ENCODE measurements around the gene ULK2.
"Not testable (repeated sequence)": the region's sequence is repeated elsewhere in the genome, so short reads cannot be mapped to it uniquely, and the experiment has no call there.

ULK2 gene

DNA sequence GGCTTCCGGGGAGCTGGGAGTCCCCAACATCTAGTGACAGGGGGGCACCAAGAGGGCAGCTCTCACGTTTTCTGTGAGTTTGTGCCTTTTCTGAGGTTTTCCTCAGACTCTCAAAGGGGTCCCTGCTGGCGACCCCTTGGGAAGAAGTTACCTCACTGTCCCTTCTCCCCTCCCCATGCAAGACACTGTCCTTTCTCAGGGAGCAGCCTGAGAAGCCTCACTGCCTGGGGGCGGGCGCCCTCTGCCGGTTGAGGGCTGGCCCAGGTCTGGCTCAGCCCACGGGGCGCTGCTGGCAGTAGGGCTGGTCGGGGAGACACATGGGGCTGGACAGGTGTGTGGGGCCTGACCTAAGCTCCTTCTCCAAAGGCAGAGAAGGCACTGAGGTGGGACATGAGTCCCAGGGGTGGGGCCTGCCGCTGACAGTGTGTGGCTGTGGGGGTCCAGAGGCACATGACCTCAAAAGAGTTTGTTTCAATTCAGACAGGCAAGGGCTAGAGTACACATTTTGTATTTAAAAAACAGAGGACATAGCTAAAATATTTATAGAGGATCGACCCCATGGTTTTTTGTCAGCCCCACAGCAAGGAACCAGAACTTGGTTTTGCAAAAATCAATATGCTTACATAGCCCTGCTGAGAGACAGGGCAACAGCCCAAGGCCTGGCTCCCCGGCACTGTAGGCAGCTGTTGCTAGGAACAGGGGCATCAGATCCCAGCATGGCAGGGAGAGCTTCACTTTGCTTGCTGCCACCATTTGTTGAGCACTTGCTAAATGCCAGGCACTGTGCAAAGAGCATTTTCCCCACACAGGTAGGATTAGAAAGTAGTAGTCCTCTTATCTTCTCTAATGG is 101.1 kb downstream of the ULK2 start:
- DNase-seq (ENCODE audit: low spot score): peak; percentile 74

DNA sequence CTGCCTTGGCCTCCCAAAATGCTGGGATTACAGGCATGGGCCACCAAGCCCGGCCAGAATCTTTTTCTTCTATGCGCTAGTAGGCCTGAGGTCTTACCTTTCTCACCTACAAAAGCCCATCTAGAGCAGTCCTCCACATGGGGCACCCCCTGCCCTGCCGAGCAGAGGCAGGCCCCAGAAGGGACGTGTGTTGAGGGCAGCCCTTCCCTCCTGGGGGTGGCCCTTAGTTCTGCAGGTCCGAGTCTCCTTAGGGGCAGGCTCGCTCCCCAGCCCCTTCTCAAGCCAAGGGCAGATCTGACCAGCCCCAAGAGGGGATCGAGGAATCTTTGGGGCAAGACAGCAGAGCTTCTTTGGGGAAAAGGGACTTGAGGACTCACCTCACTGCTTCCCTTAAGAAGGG is 101.7 kb downstream of the ULK2 start:
- no peak for DNase-seq (ENCODE audit: low spot score)

DNA sequence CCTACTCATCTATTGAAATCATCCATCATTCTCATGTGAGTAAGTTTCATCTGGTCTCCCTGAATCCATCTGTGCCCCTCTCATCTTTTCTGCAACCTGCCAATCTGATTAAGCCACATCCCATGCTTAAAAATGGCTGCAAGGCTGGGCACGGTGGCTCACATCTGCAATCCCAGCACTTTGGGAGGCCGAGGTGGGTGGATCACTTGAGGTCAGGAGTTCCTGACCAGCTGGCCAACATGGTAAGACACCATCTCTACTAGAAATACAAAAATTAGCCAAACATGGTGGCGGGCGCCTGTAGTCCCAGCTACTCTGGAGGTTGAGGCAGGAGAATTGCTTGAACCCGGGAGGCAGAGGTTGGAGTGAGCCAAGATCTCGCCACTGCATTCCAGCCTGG is 103.7 kb downstream of the ULK2 start:
- not testable (repeated sequence) for DNase-seq (ENCODE audit: low spot score)

DNA sequence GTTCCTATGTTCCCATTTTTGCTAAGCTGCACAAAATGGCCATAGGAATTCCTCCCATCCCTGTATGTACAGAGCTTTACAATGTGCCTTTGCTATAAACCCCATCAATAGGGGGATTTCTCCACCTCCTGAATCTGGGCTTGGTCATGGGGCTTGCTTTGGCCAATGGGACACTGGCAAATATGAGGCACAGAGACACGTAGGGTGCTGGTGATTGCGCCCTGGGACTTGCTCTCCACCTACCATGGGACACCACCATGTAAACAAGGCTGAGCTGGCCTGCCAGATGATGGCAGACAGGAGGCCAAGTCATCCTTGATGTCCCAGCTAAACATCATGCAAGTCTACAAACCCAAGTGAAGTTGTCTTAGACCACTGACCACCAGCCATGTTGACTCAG is 104.3 kb downstream of the ULK2 start:
- no peak for DNase-seq (ENCODE audit: low spot score)

DNA sequence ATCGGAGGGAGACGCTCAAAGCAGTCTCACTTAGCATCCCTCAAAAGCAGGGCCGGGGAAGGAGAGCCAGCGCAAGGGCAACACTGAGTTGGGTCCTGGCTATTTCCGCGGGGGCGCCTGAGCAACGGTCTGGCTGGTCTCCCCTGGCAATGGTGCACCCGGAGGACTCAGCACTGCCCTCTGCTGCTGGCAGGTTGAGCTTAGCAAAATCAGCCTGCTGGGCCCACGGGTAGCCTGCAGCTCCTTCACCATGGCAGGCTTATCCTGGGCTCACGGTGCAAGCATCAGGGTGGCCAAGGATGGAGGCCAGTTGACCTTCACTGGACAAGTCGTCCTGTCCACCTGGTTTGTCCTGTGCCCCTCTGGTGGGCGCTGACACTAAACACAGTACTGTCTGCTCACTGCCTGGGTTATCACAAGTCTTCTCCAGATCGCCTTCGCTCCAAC is 105.2 kb downstream of the ULK2 start:
- DNase-seq (ENCODE audit: low spot score): peak; percentile 56

DNA sequence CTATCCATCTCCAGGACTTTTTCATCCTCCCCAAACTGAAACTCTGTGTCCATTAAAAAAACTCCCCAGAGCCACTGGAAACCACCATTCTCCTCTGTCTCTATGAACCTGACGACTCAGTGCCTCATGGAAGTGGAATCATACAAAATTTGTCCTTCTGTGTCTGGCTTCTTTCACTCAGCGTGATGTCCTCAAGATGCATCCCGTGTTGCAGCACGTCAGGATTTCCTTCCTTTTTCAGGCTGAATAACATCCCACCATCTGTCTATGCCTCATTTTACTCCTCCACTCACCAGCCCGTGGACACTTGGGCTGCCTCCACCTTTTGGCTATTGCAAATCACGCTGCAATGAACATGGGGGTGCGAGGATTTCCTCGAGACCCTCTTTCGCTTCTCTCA is 107.0 kb downstream of the ULK2 start:
- no peak for DNase-seq (ENCODE audit: low spot score)

DNA sequence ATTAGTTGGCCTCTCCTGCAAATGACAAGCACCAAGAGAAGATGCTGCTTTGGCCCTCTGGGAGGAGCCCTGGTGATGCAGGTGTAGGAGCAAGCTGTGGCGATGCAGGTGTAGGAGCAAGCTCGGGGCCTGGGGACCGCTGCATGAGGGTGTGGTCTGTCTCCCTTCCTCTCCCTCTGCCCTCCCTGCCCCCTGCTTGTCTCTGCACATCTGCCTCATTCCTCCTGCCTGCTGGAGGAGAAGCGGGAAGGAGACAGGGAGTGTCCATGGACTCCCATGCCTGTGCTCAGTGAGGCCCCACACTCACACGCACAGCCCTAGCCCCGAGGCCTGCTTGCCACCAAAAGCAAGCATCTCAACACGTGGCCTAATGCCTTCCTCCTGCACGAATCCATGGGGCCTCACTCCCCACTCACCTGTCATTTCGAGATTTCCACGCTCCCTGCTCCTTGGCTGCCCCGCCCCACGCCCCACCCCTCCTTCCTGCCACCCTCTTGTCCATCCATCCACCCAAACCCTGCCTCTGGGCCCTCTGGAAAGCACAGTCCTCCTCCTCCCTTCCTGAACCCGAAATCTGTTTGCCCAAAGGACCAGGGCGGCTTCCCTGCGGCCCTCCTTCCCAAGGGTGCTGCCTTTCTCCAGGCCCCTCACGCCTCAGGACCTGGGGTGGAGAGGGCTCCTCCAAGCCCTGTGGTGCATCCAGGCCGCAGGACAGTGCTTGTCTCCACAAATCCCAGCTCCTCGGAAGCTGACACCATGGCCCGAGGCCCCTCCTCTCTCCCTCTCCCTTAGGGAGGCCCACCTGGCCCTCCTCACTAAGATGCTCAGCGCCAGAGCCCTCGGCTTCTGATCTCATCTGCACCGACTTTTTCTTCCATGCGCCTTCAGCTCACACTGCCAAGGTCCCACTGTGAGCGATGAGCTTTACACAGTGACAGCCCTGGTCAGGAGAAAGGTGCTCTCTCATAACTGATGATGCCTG is 107.9 kb downstream of the ULK2 start:
- DNase-seq (ENCODE audit: low spot score): no peak

DNA sequence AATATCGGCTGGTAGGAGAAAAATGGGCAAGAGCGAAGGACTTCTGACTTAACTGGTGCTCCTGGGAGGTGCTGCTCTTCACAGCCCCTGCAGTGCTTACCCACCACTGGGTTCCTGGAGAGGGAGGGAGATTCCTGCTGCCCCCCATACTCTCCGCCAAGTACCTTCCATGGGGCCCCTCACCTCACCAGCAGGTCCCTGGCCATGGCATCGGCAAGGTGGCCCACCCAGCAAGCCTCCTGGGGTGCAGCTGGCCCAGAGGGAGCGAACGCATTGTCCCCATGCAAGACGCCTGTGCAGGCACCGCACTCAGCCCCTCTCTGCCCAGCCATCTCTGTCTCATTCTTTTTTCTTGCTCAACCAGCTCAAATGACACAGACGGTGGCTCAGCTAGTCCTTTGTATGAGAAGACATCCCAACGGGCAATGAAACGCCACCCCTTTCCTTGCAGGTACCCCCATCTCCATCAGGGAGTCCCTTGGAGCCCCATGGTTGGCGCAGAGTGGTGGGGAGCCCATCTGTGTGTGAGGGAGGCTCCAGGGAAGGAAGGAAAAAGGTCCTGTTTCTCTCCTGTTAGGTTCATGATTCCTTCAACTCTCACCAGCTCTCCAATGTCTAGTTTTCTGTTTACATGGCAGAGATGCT is 110.1 kb downstream of the ULK2 start:
- no peak for DNase-seq (ENCODE audit: low spot score)

DNA sequence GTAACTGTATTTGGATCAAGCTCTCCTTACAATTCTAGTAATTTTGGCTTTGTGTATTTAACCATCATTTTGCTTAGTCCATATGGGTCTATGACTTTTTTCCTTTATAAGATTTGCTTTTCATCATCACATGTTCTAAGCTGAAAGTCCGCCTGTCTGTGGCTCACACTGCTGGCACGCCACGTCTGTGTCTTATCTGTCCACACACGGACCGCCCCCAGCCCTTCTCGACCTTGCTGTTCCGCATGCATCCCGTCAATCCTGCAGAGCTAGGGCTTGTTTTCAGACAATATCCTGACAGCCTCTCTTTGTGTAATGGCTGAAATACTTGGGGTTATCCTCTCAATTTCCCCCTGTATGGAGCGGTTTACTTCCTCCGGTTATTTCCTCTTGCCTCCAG is 111.2 kb downstream of the ULK2 start:
- no peak for DNase-seq (ENCODE audit: low spot score)

DNA sequence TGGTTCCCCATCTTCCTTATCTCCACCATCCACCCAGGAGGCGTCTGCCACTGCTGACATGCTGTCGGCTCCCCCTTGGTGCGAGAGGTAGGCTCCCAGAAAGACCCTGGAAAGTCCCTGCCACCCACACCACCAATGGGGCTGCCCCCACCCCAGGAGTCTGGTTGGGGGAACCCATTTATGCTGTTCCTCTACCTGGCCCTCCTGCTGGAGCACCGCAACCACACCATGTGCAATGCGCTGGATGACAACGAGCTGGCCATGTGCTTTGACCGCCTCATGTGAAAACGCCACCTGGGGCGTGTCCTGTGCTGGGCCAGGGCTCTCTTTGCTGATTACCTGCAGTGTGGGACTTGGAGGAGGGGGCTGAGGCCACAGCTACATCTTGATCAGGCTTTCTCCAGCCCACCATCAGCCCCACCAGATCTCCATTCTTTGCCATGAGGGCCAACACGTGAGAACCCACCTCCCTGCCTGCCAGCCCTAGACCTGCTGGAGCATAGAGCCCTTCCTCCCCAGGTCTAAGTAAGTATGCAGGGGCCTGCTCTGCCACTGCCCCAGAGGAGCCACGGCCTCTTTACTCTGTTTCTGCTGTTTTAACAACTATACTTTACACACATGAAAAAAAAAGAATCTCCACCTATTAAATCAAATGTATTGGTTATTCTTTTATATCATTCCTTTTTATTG is 111.8 kb downstream of the ULK2 start:
- no peak for DNase-seq (ENCODE audit: low spot score)

DNA sequence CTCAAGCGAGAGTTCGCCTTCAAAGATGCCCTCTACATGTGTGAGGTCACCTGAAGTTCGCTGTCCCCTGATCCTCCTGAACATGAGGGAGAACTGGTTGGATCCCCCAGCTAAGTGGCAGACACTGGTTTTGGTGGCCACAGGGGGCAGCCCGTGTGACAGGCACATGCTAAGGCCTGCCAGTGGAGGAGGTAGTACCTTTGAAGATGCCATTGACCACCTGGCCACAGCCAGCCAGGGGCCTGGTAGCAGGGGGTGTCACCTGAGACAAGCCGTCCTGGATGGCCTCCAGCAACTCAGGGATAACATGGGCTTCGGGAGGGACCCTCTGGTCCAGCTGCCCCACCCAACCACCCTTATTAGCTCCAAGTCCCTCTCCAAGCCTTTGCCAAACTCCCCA is 112.3 kb downstream of the ULK2 start:
- no peak for DNase-seq (ENCODE audit: low spot score)

DNA sequence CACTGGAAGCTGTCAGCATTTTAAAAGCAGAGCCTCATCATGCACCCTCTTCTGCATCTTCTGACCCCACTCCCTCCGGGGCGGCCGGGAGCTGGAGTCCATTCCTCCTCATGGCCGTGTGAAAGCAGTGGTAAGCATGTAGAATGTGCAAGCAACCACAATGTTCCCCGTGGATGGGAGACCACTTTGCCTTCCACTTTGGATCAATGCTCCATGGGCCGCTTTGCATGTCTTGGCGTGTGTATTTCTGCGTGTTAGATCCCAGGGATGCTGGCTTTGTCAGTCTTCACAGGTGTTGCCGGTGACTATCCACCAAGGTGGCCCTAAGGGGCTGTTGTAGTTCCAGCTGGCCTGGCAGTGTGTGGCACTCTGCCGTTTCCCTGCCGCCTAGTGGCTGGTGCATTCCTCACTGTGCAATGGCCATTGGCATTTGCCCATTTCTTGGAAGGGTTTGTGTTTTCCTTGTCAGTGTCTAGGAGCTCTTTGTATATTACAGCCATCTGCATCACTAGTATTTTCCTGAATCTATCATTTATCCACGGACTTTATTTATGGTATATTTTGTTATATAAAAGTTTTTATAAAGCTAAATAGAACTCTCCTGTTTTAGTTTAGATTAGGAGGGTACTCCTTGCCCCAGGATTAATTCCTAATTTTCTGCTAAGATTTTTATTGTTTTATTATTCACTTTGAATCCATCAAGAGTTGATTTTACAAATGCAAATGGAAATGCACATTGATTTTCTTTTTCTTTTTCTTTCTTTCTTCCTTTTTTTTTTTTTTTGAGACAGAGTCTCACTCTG is 113.9 kb downstream of the ULK2 start:
- no peak for DNase-seq (ENCODE audit: low spot score)

DNA sequence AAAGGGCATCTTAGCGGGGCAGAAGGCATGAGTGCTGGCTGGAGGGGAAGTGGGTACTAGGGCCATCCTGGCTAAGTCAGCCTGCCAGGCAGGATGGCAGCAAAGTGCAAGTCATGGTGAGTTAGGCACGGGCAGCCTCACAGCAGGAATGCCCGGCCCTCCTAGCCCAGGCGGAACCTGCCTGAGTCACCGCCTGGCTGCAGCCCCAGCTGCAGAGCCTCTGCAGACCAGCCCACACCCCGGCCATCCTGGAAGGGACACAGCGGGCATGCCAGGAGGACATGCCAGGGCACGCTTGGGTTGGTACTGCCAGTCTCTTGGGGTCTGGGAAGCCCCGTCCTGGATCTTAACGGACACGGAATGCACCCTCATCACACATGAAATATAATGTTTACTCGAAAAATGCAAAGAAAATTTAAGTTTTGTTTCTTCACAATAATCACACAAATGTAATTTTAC is 114.7 kb downstream of the ULK2 start:
- DNase-seq (ENCODE audit: low spot score): no peak

DNA sequence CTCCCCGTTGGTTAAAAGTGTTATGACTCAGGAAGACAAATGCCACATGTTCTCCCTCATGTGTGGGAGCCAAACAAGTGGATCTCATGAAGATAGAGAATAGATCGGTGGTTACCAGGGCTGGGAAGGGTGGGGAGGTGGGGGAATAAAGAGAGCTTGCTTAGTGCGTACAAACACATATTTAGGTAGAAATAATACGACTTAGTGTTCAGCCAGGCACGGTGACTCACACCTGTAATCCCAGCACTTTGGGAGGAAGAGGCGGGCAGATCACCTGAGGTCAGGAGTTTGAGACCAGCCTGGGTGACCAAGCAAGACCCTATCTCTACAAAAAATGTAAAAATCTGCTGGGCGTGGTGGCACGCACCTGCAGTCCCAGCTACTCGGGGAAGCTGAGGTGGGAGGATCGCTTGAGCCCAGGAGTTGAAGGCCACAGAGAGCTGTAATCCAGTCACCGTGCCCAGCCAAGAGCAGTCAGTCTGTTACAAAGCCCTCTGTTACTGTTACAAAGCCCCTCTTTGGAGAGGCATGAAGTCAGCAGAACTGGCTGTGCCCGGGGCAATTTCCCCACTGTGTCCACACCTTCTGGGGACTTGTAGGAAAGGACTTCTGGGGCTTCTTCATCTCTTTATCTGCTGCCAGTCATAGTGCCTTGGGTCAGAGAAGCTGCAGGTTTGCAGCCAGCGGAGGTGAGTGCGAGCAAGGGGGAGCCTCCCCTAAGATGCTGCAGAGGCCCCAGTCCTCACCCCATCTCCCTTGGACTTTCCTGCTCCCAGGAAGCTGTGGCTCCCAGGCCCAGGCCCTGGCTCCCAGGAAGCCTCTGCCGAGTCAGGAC is 115.3 kb downstream of the ULK2 start:
- no peak for DNase-seq (ENCODE audit: low spot score)

DNA sequence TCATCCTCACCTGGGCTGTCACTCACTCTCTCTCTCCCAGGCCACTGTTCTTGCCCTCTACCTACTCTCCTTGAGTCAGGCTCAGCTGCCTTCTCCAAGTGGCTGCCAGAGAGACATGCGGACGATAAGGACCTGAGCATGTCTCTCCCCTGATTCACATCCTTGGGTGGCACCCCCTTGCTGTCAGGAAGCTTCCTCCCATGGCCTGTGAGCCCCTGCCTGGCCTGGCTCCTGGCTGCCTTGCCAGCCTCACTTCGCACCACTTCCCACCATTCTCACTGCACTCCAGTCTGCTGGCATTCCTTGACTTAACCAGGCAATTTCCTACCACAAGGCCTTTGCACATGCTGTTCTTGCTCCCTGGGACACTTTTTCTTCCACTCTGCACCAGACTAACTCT is 116.9 kb downstream of the ULK2 start:
- no peak for DNase-seq (ENCODE audit: low spot score)

DNA sequence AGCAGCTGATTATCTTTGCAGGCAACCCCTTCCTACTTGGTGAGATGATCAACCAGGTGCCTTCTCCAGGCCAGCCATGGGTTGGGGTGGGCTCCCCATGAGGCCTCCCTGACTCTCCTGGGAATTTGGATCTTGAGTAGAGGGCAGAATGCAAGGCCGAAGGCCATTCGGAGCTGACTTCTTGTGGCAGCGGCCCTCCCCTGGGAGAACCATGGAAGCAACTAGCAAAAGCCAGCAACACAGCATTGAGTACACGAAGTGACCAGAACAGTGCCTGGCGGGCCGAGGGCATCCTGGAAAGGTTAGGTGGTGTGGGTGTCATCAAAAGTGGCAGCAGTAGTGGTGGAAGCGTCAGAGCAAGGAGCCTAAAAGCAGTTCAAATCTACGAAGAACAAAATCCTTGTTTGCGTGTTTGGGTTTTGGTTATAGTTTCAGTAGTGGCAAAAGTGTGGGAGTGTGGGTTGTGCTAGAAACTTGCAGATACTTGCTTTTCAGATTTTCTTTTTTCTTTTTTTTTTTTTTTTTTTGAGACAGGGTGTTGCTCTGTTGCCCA is 117.6 kb downstream of the ULK2 start:
- DNase-seq (ENCODE audit: low spot score): no peak

DNA sequence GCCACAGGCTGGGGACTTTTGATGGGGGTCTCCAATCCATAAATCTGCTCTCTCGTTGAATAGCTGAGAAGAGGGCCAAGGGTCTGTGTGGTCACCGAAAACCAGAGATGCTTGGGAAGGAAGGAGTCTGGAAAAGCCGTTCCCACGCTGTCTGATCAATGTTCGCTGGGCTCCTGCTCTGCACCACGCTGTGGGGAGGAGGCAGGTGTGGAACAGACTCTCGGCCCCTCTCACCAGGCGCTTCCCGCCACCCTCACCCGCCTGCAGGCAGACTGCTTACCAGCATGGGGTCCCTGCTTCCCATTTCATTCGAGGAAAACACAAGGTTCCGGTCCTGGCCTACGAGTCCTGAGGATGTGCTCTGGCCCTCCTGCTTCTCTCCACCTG is 118.9 kb downstream of the ULK2 start:
- DNase-seq (ENCODE audit: low spot score): no peak

DNA sequence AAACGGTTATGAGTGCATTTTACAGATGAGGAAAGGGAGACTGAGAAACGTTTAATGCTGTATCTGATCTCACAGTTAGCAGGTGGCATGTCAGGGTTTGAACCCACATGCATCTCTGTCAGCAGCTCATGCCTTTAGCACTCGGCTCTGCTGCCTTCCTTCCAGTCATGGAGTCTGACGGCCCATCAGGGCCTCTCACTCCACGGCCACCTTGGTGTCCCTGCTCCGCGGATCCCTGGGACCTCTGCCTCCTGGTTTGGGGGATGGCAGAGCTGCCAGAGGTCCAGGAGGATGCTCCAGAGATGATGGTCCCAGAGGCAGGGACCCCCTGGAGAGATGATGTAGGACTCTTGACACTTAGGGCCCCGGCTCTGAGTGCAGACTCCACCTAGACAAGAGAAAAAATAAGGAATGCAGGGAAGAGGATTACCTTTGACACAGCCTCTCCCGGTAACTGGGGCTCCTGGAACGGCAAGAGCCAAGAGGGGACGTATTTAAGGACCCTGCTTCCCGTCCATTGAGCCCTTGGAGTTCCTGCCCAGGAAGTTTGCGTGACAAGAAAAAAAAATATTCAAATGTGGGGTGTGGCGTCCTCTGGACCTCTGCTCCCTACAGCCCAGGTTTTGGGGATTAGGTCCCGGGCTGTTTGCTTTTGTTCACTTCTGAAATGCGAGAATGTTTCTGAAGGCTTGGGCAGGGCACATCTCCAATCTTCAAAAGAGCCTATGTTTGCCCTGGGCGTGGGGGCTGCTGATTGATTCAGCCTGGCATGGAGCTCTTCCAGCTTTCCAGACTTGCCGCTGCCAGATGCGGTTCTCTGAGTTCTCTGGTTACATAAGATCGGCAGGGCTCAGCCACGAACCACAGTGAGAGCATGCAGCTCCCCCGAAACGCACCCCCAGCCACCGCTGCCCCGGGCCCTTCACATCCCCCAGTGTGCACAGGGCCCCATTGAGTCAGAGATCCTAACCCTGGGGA is 119.6 kb downstream of the ULK2 start, which contains the start of gene ALDH3A1:
Gene ALDH3A1 (minus strand): TSS at position 470 of the 978 bp plus-strand sequence. CDS start 3,169 bp downstream, outside the sequence.
- no peak for DNase-seq (ENCODE audit: low spot score)

All from CD4-positive, alpha-beta T cell treated with Interleukin-2 at 100 ng/mL for 4 hours (primary cell).